Neuronal stem cell (in vitro differentiated cells): Measurements from ENCODE around the gene GPR162.
A peak's percentile ranks its signal among the peaks of the same experiment; 100 is the strongest.

Experiments
- DNase-seq: peaks from one replicate; pipeline ENCODE4 v3.0.0-alpha.2; 2013; ENCODE audit warnings: low spot score
- H2AFZ ChIP-seq: one replicate; pipeline ENCODE4 v1.6.1; 2013; ENCODE audit warnings: mild to moderate bottlenecking, low read length, inconsistent platforms
- H2AK5ac ChIP-seq: 2 replicates; pipeline ENCODE4 v1.6.1; 2013; ENCODE audit warnings: low read depth, mild to moderate bottlenecking, inconsistent platforms, low read length, moderate library complexity, mixed read lengths
- H2BK120ac ChIP-seq: 2 replicates; pipeline ENCODE4 v1.6.1; 2013; ENCODE audit warnings: low read depth, mild to moderate bottlenecking, inconsistent platforms, low read length, moderate library complexity, mixed read lengths
- H2BK12ac ChIP-seq: one replicate; pipeline ENCODE4 v1.6.1; 2013; ENCODE audit warnings: low read length, inconsistent platforms
- H2BK15ac ChIP-seq: 2 replicates; pipeline ENCODE4 v1.6.1; 2013; ENCODE audit warnings: mild to moderate bottlenecking, low read length, inconsistent platforms, mixed read lengths
- H2BK5ac ChIP-seq: one replicate; pipeline ENCODE4 v1.6.1; 2013; ENCODE audit warnings: inconsistent platforms, mild to moderate bottlenecking, low read length, moderate library complexity
- H3K14ac ChIP-seq: one replicate; pipeline ENCODE4 v1.6.1; 2013; ENCODE audit warnings: low read length, inconsistent platforms
- H3K18ac ChIP-seq: 2 replicates; pipeline ENCODE4 v1.6.1; 2013; ENCODE audit warnings: low read length, inconsistent platforms
- H3K23ac ChIP-seq: 2 replicates; pipeline ENCODE4 v1.6.1; 2013; ENCODE audit warnings: low read depth, mild to moderate bottlenecking, mixed read lengths, low read length, inconsistent platforms; ENCODE audit not compliant: poor library complexity
- H3K27ac ChIP-seq: replicated peaks from 3 replicates; pipeline ENCODE4 v1.5.1; 2013; ENCODE audit warnings: low read length, inconsistent platforms
- H3K27me3 ChIP-seq, 3 experiments: 2 replicates each; pipeline ENCODE4 v1.6.1; 2013; ENCODE audit warnings: low read length in 3 of 3, mild to moderate bottlenecking in 2 of 3, inconsistent platforms in 1 of 3, low read depth in 1 of 3, mixed read lengths in 1 of 3, moderate library complexity in 1 of 3; ENCODE audit not compliant: control insufficient read depth in 3 of 3, insufficient read depth in 3 of 3
- H3K36me3 ChIP-seq, 2 donors: replicated peaks in 1 of 2; 2 replicates each; pipeline ENCODE4 v1.6.1; 2013; ENCODE audit warnings: low read length in 2 of 2; ENCODE audit not compliant: control insufficient read depth in 2 of 2, insufficient read depth in 2 of 2
- H3K4ac ChIP-seq: 2 replicates; pipeline ENCODE4 v1.6.1; 2013; ENCODE audit warnings: inconsistent platforms, mild to moderate bottlenecking, low read length, moderate library complexity
- H3K4me1 ChIP-seq, 2 donors: 1 replicate in 1 of 2; 2 replicates in 1 of 2; pipeline ENCODE4 v1.6.1; 2013; ENCODE audit warnings: low read length in 2 of 2, low read depth in 1 of 2; ENCODE audit not compliant: control insufficient read depth in 2 of 2, insufficient read depth in 1 of 2
- H3K4me2 ChIP-seq: one replicate; pipeline ENCODE4 v1.6.1; 2013; ENCODE audit warnings: mild to moderate bottlenecking, low read length, inconsistent platforms; ENCODE audit not compliant: insufficient read depth, poor library complexity, severe bottlenecking
- H3K4me3 ChIP-seq, 2 donors: 2 replicates each; pipeline ENCODE4 v1.5.1; 2013; ENCODE audit warnings: low read length in 2 of 2, mild to moderate bottlenecking in 2 of 2, inconsistent platforms in 1 of 2, moderate library complexity in 1 of 2
- H3K79me1 ChIP-seq: one replicate; pipeline ENCODE4 v1.6.1; 2013; ENCODE audit warnings: low read depth, mild to moderate bottlenecking, inconsistent platforms, low read length, moderate library complexity
- H3K9ac ChIP-seq: one replicate; pipeline ENCODE4 v1.6.1; 2013; ENCODE audit warnings: mild to moderate bottlenecking, low read depth, low read length, inconsistent platforms; ENCODE audit not compliant: poor library complexity
- H3K9me3 ChIP-seq, 2 donors: replicated peaks in 1 of 2; 2 replicates each; pipeline versions ENCODE3 to v1.6.1; 2013; ENCODE audit warnings: low read length in 2 of 2, mild to moderate bottlenecking in 2 of 2, inconsistent platforms in 1 of 2, low read depth in 1 of 2, mixed read lengths in 1 of 2, moderate library complexity in 1 of 2; ENCODE audit not compliant: control insufficient read depth in 2 of 2, insufficient read depth in 1 of 2
- H4K8ac ChIP-seq: one replicate; pipeline ENCODE4 v1.6.1; 2013; ENCODE audit warnings: low read depth, mild to moderate bottlenecking, inconsistent platforms, low read length, moderate library complexity
- H4K91ac ChIP-seq: one replicate; pipeline ENCODE4 v1.6.1; 2013; ENCODE audit warnings: low read length, low read depth, mild to moderate bottlenecking, inconsistent platforms; ENCODE audit not compliant: poor library complexity
- WGBS, 2 donors: extraction: QIAGEN DNeasy Blood & Tissue Kit; methylation state at CpG; one replicate each; pipeline ENCODE4 v1.1.7; 2013; ENCODE audit warnings: missing lambda C conversion rate in 2 of 2, mixed read lengths in 1 of 2; ENCODE audit not compliant: insufficient read length in 2 of 2, insufficient replicate concordance in 1 of 2; ENCODE audit errors: extremely low coverage in 2 of 2; 5-methylcytosine and 5-hydroxymethylcytosine counted together

Gene GPR162

GRCh38 chr12:6773590-6774351, 47.9 kb upstream of the GPR162 start:
- peak overlapping the region; percentile 13 for H3K18ac ChIP-seq
- H3K23ac ChIP-seq, result no peak overlapping the region
- no peak overlapping the region for H3K4me3 ChIP-seq
- H3K79me1 ChIP-seq, result peaks cover 8% of the 10 kb centered on the region
- H3K4me1 ChIP-seq, result peaks cover 28 to 46% of the 10 kb centered on the region in 2 donors
- H2BK120ac ChIP-seq, result no peak overlapping the region
- H3K27ac ChIP-seq, result no peak overlapping the region
- peak overlapping the region; percentile 35 for H3K4me2 ChIP-seq
- H3K4ac ChIP-seq, result no peak overlapping the region
- H2AK5ac ChIP-seq, result peak overlapping the region; percentile 51
- WGBS, 2 donors, result no CpG with 5 or more reads among the region's 60 CpGs
- H3K36me3 ChIP-seq, result peaks cover 38 to 73% of the 10 kb centered on the region in 2 donors
- no peak overlapping the region for H2AFZ ChIP-seq
- peak overlapping the region; percentile 9 for H2BK5ac ChIP-seq
- H3K14ac ChIP-seq, result no peak overlapping the region
- H2BK15ac ChIP-seq, result peak overlapping the region; percentile 70
- H3K9me3 ChIP-seq, result peaks cover 0 to 2% of the 10 kb centered on the region in 2 donors
- H2BK12ac ChIP-seq, result peak overlapping the region; percentile 47
- peaks cover 0 to 2% (median 0%) of the 10 kb centered on the region in 3 experiments for H3K27me3 ChIP-seq
- H4K8ac ChIP-seq, result no peak overlapping the region
- no peak for DNase-seq
- H3K9ac ChIP-seq, result peak overlapping the region; percentile 67
- H4K91ac ChIP-seq, result no peak overlapping the region

GRCh38 chr12:6774499-6775062, 47.0 kb upstream of the GPR162 start:
- Histone ChIP-seq H3K36me3 (peaks cover 34 to 68% of the 10 kb centered on the region in 2 donors), H4K8ac (no peak overlapping the region), H2BK12ac (no peak overlapping the region), H3K79me1 (peaks cover 5% of the 10 kb centered on the region), H3K18ac (no peak overlapping the region), H3K14ac (no peak overlapping the region), H3K23ac (no peak overlapping the region), H3K27me3 (peaks cover 0 to 2% (median 0%) of the 10 kb centered on the region in 3 experiments), H2AFZ (no peak overlapping the region), H2BK15ac (peak overlapping the region; percentile 70), H3K4ac (no peak overlapping the region), H3K9me3 (peaks cover 0 to 2% of the 10 kb centered on the region in 2 donors), H3K4me2 (no peak overlapping the region), H3K4me1 (peaks cover 25 to 47% of the 10 kb centered on the region in 2 donors), H2BK120ac (no peak overlapping the region), H2AK5ac (no peak overlapping the region), H4K91ac (no peak overlapping the region), H2BK5ac (peak overlapping the region; percentile 2), H3K4me3 (no peak overlapping the region), H3K9ac (no peak overlapping the region), H3K27ac (no peak overlapping the region)
- no CpG with 5 or more reads among the region's 15 CpGs for WGBS, 2 donors
- no peak for DNase-seq

GRCh38 chr12:6775185-6776174, 46.1 kb upstream of the GPR162 start:
- Histone ChIP-seq H3K27ac (no peak overlapping the region), H3K4me2 (no peak overlapping the region), H3K9ac (no peak overlapping the region), H4K8ac (no peak overlapping the region), H3K23ac (no peak overlapping the region), H4K91ac (no peak overlapping the region), H3K36me3 (peaks cover 28 to 59% of the 10 kb centered on the region in 2 donors), H3K27me3 (peaks cover 0 to 2% (median 0%) of the 10 kb centered on the region in 3 experiments), H2BK15ac (no peak overlapping the region), H3K9me3 (peaks cover 0 to under 1% of the 10 kb centered on the region in 2 donors), H2AFZ (no peak overlapping the region), H3K4me3 (no peak overlapping the region), H3K4me1 (peaks cover 27 to 41% of the 10 kb centered on the region in 2 donors), H3K14ac (no peak overlapping the region), H2BK12ac (no peak overlapping the region), H2AK5ac (no peak overlapping the region), H3K18ac (no peak overlapping the region), H2BK120ac (no peak overlapping the region), H2BK5ac (no peak overlapping the region), H3K4ac (no peak overlapping the region), H3K79me1 (peaks cover 2% of the 10 kb centered on the region)
- no peak for DNase-seq
- WGBS, 2 donors, result no CpG with 5 or more reads among the region's 16 CpGs
